Left renal cortex interstitium (tissue), 4 donors: ENCODE results near the gene NUDT13. TPM values are rescaled to one million over a fixed set of nuclear protein-coding genes. Genes with fewer than 3 reads are reported as not detected.
"Not testable (repeated sequence)": the region's sequence is repeated elsewhere in the genome, so short reads cannot be mapped to it uniquely, and the experiment has no call there.

Source experiments
- DNase-seq, 4 donors: peaks; one replicate each; pipeline ENCODE4 v3.0.0-alpha.2; 2013; ENCODE audit warnings: low read depth in 4 of 4, low spot score in 2 of 4, missing footprints in 1 of 4
- polyA plus RNA-seq, 4 donors: library from polyadenylated mRNA; unstranded; fragments of 120-200 nt; gene quantifications; one replicate each; pipeline ENCODE4 v1.2.1, GENCODE V29; 2013; ENCODE audit not compliant: insufficient read length in 4 of 4

NUDT13 gene
- polyA plus RNA-seq, 4 donors, result 4.1 to 10.1 (median 6.1) TPM

GRCh38 chr10:73097305-73097670, 13.0 kb upstream of the NUDT13 start:
- DNase-seq, result no peak

GRCh38 chr10:73099141-73099540, 11.1 kb upstream of the NUDT13 start:
- no peak for DNase-seq

- DNase-seq, result no peak
Measured at GRCh38 chr10:73106301-73106700, 4.0 kb upstream of the NUDT13 start.

- DNase-seq, result not testable (repeated sequence)
Measured at GRCh38 chr10:73109248-73109652, 1.0 kb upstream of the NUDT13 start.

- DNase-seq, result not testable (repeated sequence)
Measured at GRCh38 chr10:73112032-73112431, 1.8 kb downstream of the NUDT13 start.

- no peak for DNase-seq
Measured at GRCh38 chr10:73113551-73113950, 3.3 kb downstream of the NUDT13 start.

GRCh38 chr10:73116017-73116416, 5.8 kb downstream of the NUDT13 start:
- no peak for DNase-seq

- DNase-seq, result no peak
Measured at GRCh38 chr10:73117976-73118743, 7.9 kb downstream of the NUDT13 start.

GRCh38 chr10:73119457-73119856, 9.2 kb downstream of the NUDT13 start:
- DNase-seq, result no peak

- DNase-seq, result no peak
Measured at GRCh38 chr10:73119952-73120351, 9.7 kb downstream of the NUDT13 start.

- DNase-seq, result no peak
Measured at GRCh38 chr10:73126343-73126742, 16.1 kb downstream of the NUDT13 start.

GRCh38 chr10:73131301-73131700, 21.0 kb downstream of the NUDT13 start:
- no peak for DNase-seq

- DNase-seq, result no peak
Measured at GRCh38 chr10:73131913-73132686, 21.8 kb downstream of the NUDT13 start.

- DNase-seq, result no peak
Measured at GRCh38 chr10:73134727-73135126, 24.5 kb downstream of the NUDT13 start.

- no peak for DNase-seq
Measured at GRCh38 chr10:73136627-73137026, 26.4 kb downstream of the NUDT13 start.

GRCh38 chr10:73139251-73139650, 29.0 kb downstream of the NUDT13 start:
- no peak for DNase-seq

GRCh38 chr10:73141603-73142002, 31.3 kb downstream of the NUDT13 start:
- no peak for DNase-seq

- not testable (repeated sequence) for DNase-seq
Measured at GRCh38 chr10:73150633-73151413, 40.6 kb downstream of the NUDT13 start.

- no peak for DNase-seq
Measured at GRCh38 chr10:73152009-73152408, 41.8 kb downstream of the NUDT13 start.

GRCh38 chr10:73156054-73156453, 45.8 kb downstream of the NUDT13 start:
- no peak for DNase-seq

- DNase-seq, result peak in 1 of 4 donors; percentile 39
Measured at GRCh38 chr10:73159038-73159648, 48.9 kb downstream of the NUDT13 start.
